K562 (cell line): ENCODE data around the gene CPA3. TPM values are rescaled to one million over a fixed set of nuclear protein-coding genes. Genes with fewer than 3 reads are reported as not detected.

Source experiments
- RBM14 ChIP-seq: fragments of 200-400 bp; formaldehyde crosslinking; IDR thresholded peaks from 2 replicates; pipeline ENCODE4 v1.6.1; 2018; ENCODE audit warnings: low read depth, mild to moderate bottlenecking, low read length, moderate library complexity, borderline replicate concordance; ENCODE audit not compliant: insufficient read depth
- YY1 ChIP-seq, 3 experiments: IDR thresholded peaks; 2 replicates each; pipeline ENCODE4 v1.6.1; 2011; ENCODE audit warnings: low read length in 2 of 3, mild to moderate bottlenecking in 2 of 3, moderate library complexity in 2 of 3, borderline replicate concordance in 1 of 3, control low read depth in 1 of 3, low read depth in 1 of 3; ENCODE audit not compliant: insufficient read depth in 3 of 3, insufficient replicate concordance in 2 of 3, control insufficient read depth in 1 of 3, insufficient read length in 1 of 3; ENCODE audit errors: extremely low read depth in 1 of 3
- ZNF407 ChIP-seq: fragments of 450-650 bp; IDR thresholded peaks from 2 replicates; pipeline ENCODE4 v1.6.1; 2016; ENCODE audit warnings: low read depth
- polyA plus RNA-seq, 8 experiments: library from polyadenylated mRNA; depleted of rRNA in 4 of 8; stranded (reverse) in 5 of 8; unstranded in 3 of 8; fragments of >200 nt; fragmentation: Nextera tagmentation in 2 of 8; fragmentation: Illumina TruSeq in 1 of 8; extraction: Ambion mirVana in 2 of 8; extraction: Trizol in 1 of 8; gene quantifications; 2 replicates each; pipeline versions ENCODE4 v1.2.1 to v1.2.3, GENCODE V29; 2011 to 2014; ENCODE audit warnings: inconsistent platforms in 1 of 8, missing spikeins in 1 of 8
- total RNA-seq, 7 experiments: library from RNA; depleted of rRNA in 6 of 7; stranded (reverse); fragments of >200 nt in 6 of 7; fragmentation: Illumina TruSeq in 2 of 7; extraction: Trizol in 2 of 7; gene quantifications; 2 replicates each; pipeline versions ENCODE4 v1.2.1 to v1.2.3, GENCODE V29; 2011 to 2021; ENCODE audit warnings: low replicate concordance in 1 of 7

The CPA3 gene
- total and polyA plus RNA-seq, 9 of the 15 experiments (the other 6 are each of a cell fraction or from before 2014, with no cell fraction given) = not detected

- TF ChIP-seq YY1 (IDR thresholded peaks at IDR 0.05; ENCODE audit: borderline replicate concordance in 1 of 3, control insufficient read depth in 1 of 3, extremely low read depth in 1 of 3, insufficient read depth in 3 of 3, insufficient read length in 1 of 3, insufficient replicate concordance in 2 of 3, low read depth in 1 of 3, low read length in 2 of 3) = no peak
- no peak for TF ChIP-seq ZNF407
- no peak for TF ChIP-seq RBM14
Measured at GRCh38 chr3:148945116-148945515, 80.0 kb downstream of the CPA3 start (continued).

Other genes with a start within 250 kb of the CPA3 start
- not detected in 2 replicates for gene AGTR1, start 167.4 kb upstream of the CPA3 start, total RNA-seq (2014; rRNA removed)
- not detected in 2 replicates for gene AGTR1, start 167.4 kb upstream of the CPA3 start, total RNA-seq (2014; rRNA removed; fragmentation: Illumina TruSeq; extraction: Trizol)
- gene AGTR1, start 167.4 kb upstream of the CPA3 start, total RNA-seq (2015; rRNA removed; fragmentation: Illumina TruSeq; extraction: Trizol) = not detected in 2 replicates
- 0.07 TPM in 1 of 2 replicates, not detected in the other for gene AGTR1, start 167.4 kb upstream of the CPA3 start, total RNA-seq (2021)
- not detected in 2 replicates for gene AGTR1, start 167.4 kb upstream of the CPA3 start, polyA plus RNA-seq (2011; rRNA removed)
- not detected in 2 replicates for gene AGTR1, start 167.4 kb upstream of the CPA3 start, polyA plus RNA-seq (2014; fragmentation: Illumina TruSeq; extraction: Trizol)
- not detected for gene AGTR1, start 167.4 kb upstream of the CPA3 start, polyA plus RNA-seq (2014; fragmentation: Nextera tagmentation; extraction: Ambion mirVana)
- not detected in 2 replicates for gene AGTR1, start 167.4 kb upstream of the CPA3 start, polyA plus RNA-seq (2014; rRNA removed)
- not detected in 2 replicates for gene CPB1, start 37.5 kb upstream of the CPA3 start, total RNA-seq (2014; rRNA removed)
- gene CPB1, start 37.5 kb upstream of the CPA3 start, total RNA-seq (2014; rRNA removed; fragmentation: Illumina TruSeq; extraction: Trizol) = not detected in 2 replicates
- gene CPB1, start 37.5 kb upstream of the CPA3 start, total RNA-seq (2015; rRNA removed; fragmentation: Illumina TruSeq; extraction: Trizol) = not detected in 2 replicates
- 3.7 and 4.0 TPM in 2 replicates for gene CPB1, start 37.5 kb upstream of the CPA3 start, total RNA-seq (2021)
- not detected in 2 replicates for gene CPB1, start 37.5 kb upstream of the CPA3 start, polyA plus RNA-seq (2011; rRNA removed)
- gene CPB1, start 37.5 kb upstream of the CPA3 start, polyA plus RNA-seq (2014; fragmentation: Illumina TruSeq; extraction: Trizol) = not detected in 2 replicates
- gene CPB1, start 37.5 kb upstream of the CPA3 start, polyA plus RNA-seq (2014; fragmentation: Nextera tagmentation; extraction: Ambion mirVana) = not detected
- not detected in 2 replicates for gene CPB1, start 37.5 kb upstream of the CPA3 start, polyA plus RNA-seq (2014; rRNA removed)
- 15.1 and 15.7 TPM in 2 replicates for gene GYG1, start 126.2 kb downstream of the CPA3 start, total RNA-seq (2014; rRNA removed)
- gene GYG1, start 126.2 kb downstream of the CPA3 start, total RNA-seq (2014; rRNA removed; fragmentation: Illumina TruSeq; extraction: Trizol) = 26.1 and 29.5 TPM in 2 replicates
- 19.5 and 20.8 TPM in 2 replicates for gene GYG1, start 126.2 kb downstream of the CPA3 start, total RNA-seq (2015; rRNA removed; fragmentation: Illumina TruSeq; extraction: Trizol)
- 24.6 and 26.6 TPM in 2 replicates for gene GYG1, start 126.2 kb downstream of the CPA3 start, total RNA-seq (2021)
- 17.9 and 24.3 TPM in 2 replicates for gene GYG1, start 126.2 kb downstream of the CPA3 start, polyA plus RNA-seq (2011; rRNA removed)
- 28.6 and 28.7 TPM in 2 replicates for gene GYG1, start 126.2 kb downstream of the CPA3 start, polyA plus RNA-seq (2014; fragmentation: Illumina TruSeq; extraction: Trizol)
- gene GYG1, start 126.2 kb downstream of the CPA3 start, polyA plus RNA-seq (2014; fragmentation: Nextera tagmentation; extraction: Ambion mirVana) = 10 to 100 TPM; 27.7 to 38.4 TPM
- 14.5 and 14.6 TPM in 2 replicates for gene GYG1, start 126.2 kb downstream of the CPA3 start, polyA plus RNA-seq (2014; rRNA removed)
- 45.9 and 52.4 TPM in 2 replicates for gene HLTF, start 221.2 kb downstream of the CPA3 start, total RNA-seq (2014; rRNA removed)
- 82.4 and 88.6 TPM in 2 replicates for gene HLTF, start 221.2 kb downstream of the CPA3 start, total RNA-seq (2014; rRNA removed; fragmentation: Illumina TruSeq; extraction: Trizol)
- 59.5 and 64.3 TPM in 2 replicates for gene HLTF, start 221.2 kb downstream of the CPA3 start, total RNA-seq (2015; rRNA removed; fragmentation: Illumina TruSeq; extraction: Trizol)
- 74.4 and 76.4 TPM in 2 replicates for gene HLTF, start 221.2 kb downstream of the CPA3 start, total RNA-seq (2021)
- 35.8 and 41.5 TPM in 2 replicates for gene HLTF, start 221.2 kb downstream of the CPA3 start, polyA plus RNA-seq (2011; rRNA removed)
- 43.0 and 50.4 TPM in 2 replicates for gene HLTF, start 221.2 kb downstream of the CPA3 start, polyA plus RNA-seq (2014; fragmentation: Illumina TruSeq; extraction: Trizol)
- 10 to 100 TPM; 35.1 to 37.3 TPM for gene HLTF, start 221.2 kb downstream of the CPA3 start, polyA plus RNA-seq (2014; fragmentation: Nextera tagmentation; extraction: Ambion mirVana)
- gene HLTF, start 221.2 kb downstream of the CPA3 start, polyA plus RNA-seq (2014; rRNA removed) = 40.8 and 42.4 TPM in 2 replicates